HepG2 (cell line): Measurements from ENCODE around the gene PIGV. TPM values are rescaled to one million over a fixed set of nuclear protein-coding genes. Genes with fewer than 3 reads are reported as not detected.

ENCODE experiments used
- ATAC-seq: fragments of 200-7000 bp; cut with Tn5 transposase; 3 replicates; pipeline ENCODE4 v1.9.1; 2020; ENCODE audit warnings: mild to moderate bottlenecking, moderate library complexity
- BruUV-seq: library from RNA; stranded (reverse); fragments of 400-500 nt; replicated peaks from 2 replicates; lab custom pipeline; 2021; lab: Mats Ljungman, UMichigan
- CTCF ChIA-PET: fragments of 300-600 bp; formaldehyde crosslinking; extraction: SDS; loops from one replicate; lab custom pipeline; 2021; ENCODE audit warnings: low total read pairs, inconsistent platforms, low intra/inter-chr PET ratio; lab: Yijun Ruan, JAX
- POLR2A ChIA-PET: fragments of 350-600 bp; sonication (Branson Sonifier 250); formaldehyde crosslinking; loops from one replicate; lab custom pipeline; 2020; ENCODE audit warnings: antibody characterized with exemption, inconsistent platforms; lab: Yijun Ruan, JAX
- DNase-seq: peaks from one replicate; pipeline ENCODE4 v3.0.0-alpha.2; 2015; ENCODE audit warnings: low spot score
- FAIRE-seq: peaks from 3 replicates; lab custom pipeline; 2011; peaks lifted over from hg19 to GRCh38; lab: Jason Lieb, UNC
- H2AFZ ChIP-seq: one replicate; pipeline ENCODE4 v1.6.1; 2011; ENCODE audit warnings: low read length, inconsistent platforms
- H3K27ac ChIP-seq: fragments of 300-600 bp; 3 replicates; pipeline ENCODE4 v1.8.0; 2011; ENCODE audit warnings: mixed run types, mild to moderate bottlenecking, mixed read lengths, low read length, inconsistent platforms; ENCODE audit not compliant: insufficient read depth; ENCODE audit errors: extremely low read length
- H3K27me3 ChIP-seq, 2 experiments: fragments of 200-600 bp in 1 of 2; 2 replicates in 1 of 2; 3 replicates in 1 of 2; pipeline versions ENCODE4 v1.6.0 to v1.8.0; 2011; ENCODE audit warnings: low read length in 2 of 2, mild to moderate bottlenecking in 2 of 2, moderate library complexity in 2 of 2, inconsistent platforms in 1 of 2; ENCODE audit not compliant: insufficient read depth in 2 of 2, control insufficient read depth in 1 of 2
- H3K36me3 ChIP-seq, 2 experiments: fragments of 200-600 bp in 1 of 2; replicated peaks in 1 of 2; 2 replicates in 1 of 2; 3 replicates in 1 of 2; pipeline versions ENCODE4 v1.5.1 to v1.8.0; 2011; ENCODE audit warnings: low read length in 2 of 2, inconsistent platforms in 1 of 2; ENCODE audit not compliant: insufficient read depth in 2 of 2, control insufficient read depth in 1 of 2
- H3K4me1 ChIP-seq: 2 replicates; pipeline ENCODE4 v1.5.1; 2012; ENCODE audit warnings: low read length, inconsistent platforms; ENCODE audit not compliant: insufficient read depth
- H3K4me2 ChIP-seq: 2 replicates; pipeline ENCODE4 v1.6.0; 2011; ENCODE audit warnings: low read depth, low read length, inconsistent platforms
- H3K4me3 ChIP-seq, 3 experiments: fragments of 200-600 bp in 1 of 3; sonication (generic), shearing (Covaris generic) in 1 of 3; replicated peaks in 1 of 3; 2 replicates each; pipeline ENCODE4 v1.5.1; 2011 to 2016; ENCODE audit warnings: low read length in 3 of 3, inconsistent platforms in 2 of 3, low read depth in 2 of 3, mild to moderate bottlenecking in 2 of 3, control low read depth in 1 of 3, mixed read lengths in 1 of 3; ENCODE audit not compliant: insufficient read depth in 1 of 3
- H3K79me2 ChIP-seq: one replicate; pipeline ENCODE4 v1.6.1; 2011; ENCODE audit warnings: low read length, inconsistent platforms; ENCODE audit not compliant: insufficient read depth
- H3K9ac ChIP-seq: 2 replicates; pipeline ENCODE4 v1.6.0; 2011; ENCODE audit warnings: mild to moderate bottlenecking, low read depth, low read length, inconsistent platforms; ENCODE audit not compliant: insufficient read depth
- H3K9me3 ChIP-seq: 2 replicates; pipeline ENCODE4 v1.5.1; 2012; ENCODE audit warnings: mild to moderate bottlenecking, low read length
- H4K20me1 ChIP-seq: 2 replicates; pipeline ENCODE4 v1.6.0; 2011; ENCODE audit warnings: inconsistent platforms, mild to moderate bottlenecking, low read length, moderate library complexity; ENCODE audit not compliant: insufficient read depth
- BORCS8-MEF2B ChIP-seq: sonication (generic); formaldehyde crosslinking; IDR thresholded peaks from 2 replicates; pipeline ENCODE4 v1.8.0; 2022; ENCODE audit warnings: mild to moderate bottlenecking, missing genetic modification reagents
- KIAA2018 ChIP-seq: sonication (generic); formaldehyde crosslinking; IDR thresholded peaks from 2 replicates; pipeline ENCODE4 v1.5.0; 2020; ENCODE audit warnings: mild to moderate bottlenecking, missing genetic modification reagents, borderline replicate concordance
- KMT2B ChIP-seq: IDR thresholded peaks from 2 replicates; pipeline ENCODE4 v1.6.1; 2016; ENCODE audit warnings: missing genetic modification reagents, missing compliant biosample characterization
- NCOA1 ChIP-seq: sonication (generic); formaldehyde crosslinking; IDR thresholded peaks from 2 replicates; pipeline ENCODE4 v1.9.0; 2021; ENCODE audit warnings: missing genetic modification reagents
- RARA ChIP-seq: IDR thresholded peaks from 2 replicates; pipeline ENCODE4 v1.6.1; 2016; ENCODE audit warnings: missing genetic modification reagents, missing compliant biosample characterization
- RXRA ChIP-seq: sonication (generic); formaldehyde crosslinking; IDR thresholded peaks from 2 replicates; pipeline ENCODE4 v1.5.1; 2020; ENCODE audit warnings: missing genetic modification reagents
- THYN1 ChIP-seq: sonication (generic); formaldehyde crosslinking; IDR thresholded peaks from 2 replicates; pipeline ENCODE4 v1.8.1; 2023; ENCODE audit warnings: low read depth, mild to moderate bottlenecking, moderate library complexity, missing genetic modification reagents, borderline replicate concordance
- USF2 ChIP-seq, 2 experiments: sonication (generic) in 1 of 2; formaldehyde crosslinking in 1 of 2; IDR thresholded peaks; 2 replicates each; pipeline versions ENCODE4 v1.5.1 to v1.6.1; 2011 to 2020; ENCODE audit warnings: borderline replicate concordance in 1 of 2, low read depth in 1 of 2, low read length in 1 of 2, mild to moderate bottlenecking in 1 of 2, missing genetic modification reagents in 1 of 2, moderate library complexity in 1 of 2
- ZNF432 ChIP-seq: sonication (generic); formaldehyde crosslinking; IDR thresholded peaks from 2 replicates; pipeline ENCODE4 v1.5.0; 2020; ENCODE audit warnings: missing genetic modification reagents, mild to moderate bottlenecking, borderline replicate concordance
- ZNF605 ChIP-seq: sonication (generic); formaldehyde crosslinking; IDR thresholded peaks from 2 replicates; pipeline ENCODE4 v1.8.0; 2022; ENCODE audit warnings: mild to moderate bottlenecking, missing genetic modification reagents
- WGBS: methylation state at CpG from one replicate; pipeline ENCODE4 v1.1.6; 2017; ENCODE audit warnings: low lambda C conversion rate; 5-methylcytosine and 5-hydroxymethylcytosine counted together
- in situ Hi-C: cut with HindIII; loops from 2 replicates; pipeline ENCODE4 v1.10.0; 2017; ENCODE audit warnings: low pct_unique_long_range_greater_than_20kb; ENCODE audit not compliant: extremely low pct_ligation_motif_present
- intact Hi-C: fragments of 100-400 bp; cut with micrococcal nuclease; formaldehyde crosslinking; loops from one replicate; pipeline ENCODE4 v1.10.0; 2022; ENCODE audit not compliant: unreplicated experiment
- polyA plus RNA-seq, 8 experiments: library from polyadenylated mRNA; depleted of rRNA in 3 of 8; stranded (reverse) in 7 of 8; unstranded in 1 of 8; fragments of >200 nt; fragmentation: Illumina TruSeq in 4 of 8; extraction: Trizol in 4 of 8; gene quantifications; 2 replicates each; pipeline versions ENCODE4 v1.2.1 to v1.2.3, GENCODE V29; 2011 to 2016; ENCODE audit warnings: low read depth in 4 of 8, missing spikeins in 1 of 8, mixed read lengths in 1 of 8; ENCODE audit not compliant: insufficient read depth in 1 of 8
- total RNA-seq, 5 experiments: library from RNA; depleted of rRNA; stranded (reverse); fragments of >200 nt; fragmentation: Illumina TruSeq; extraction: Trizol; gene quantifications; 2 replicates each; pipeline ENCODE4 v1.2.3, GENCODE V29; 2016; ENCODE audit warnings: low read depth in 1 of 5

The PIGV gene
- total and polyA plus RNA-seq, 2 of the 13 experiments (the other 11 are each of a cell fraction or from before 2014, with no cell fraction given) = 13.5 to 22.7 TPM

- TF ChIP-seq KMT2B = no peak
Observed at GRCh38 chr1:26744075-26744959, 43.4 kb upstream of the PIGV start (continued).

- peaks cover 37% of the 10 kb centered on the region for H3K79me2 ChIP-seq
- no peak for DNase-seq
- no peak for FAIRE-seq
- peaks cover 3% of the 10 kb centered on the region; the same call in 1 of the 2 replicates for H3K4me1 ChIP-seq
- POLR2A ChIA-PET = no interaction called here
- no peak overlapping the region for H3K4me3 ChIP-seq
- BruUV-seq = no TSS peak
- H3K36me3 ChIP-seq = peaks cover 18 to 90% of the 10 kb centered on the region in 2 experiments
- no peaks in the 10 kb centered on the region for H3K27me3 ChIP-seq
- CTCF ChIA-PET = no interaction called here
- 0 out of 2 replicates have a peak, but pooled peaks cover 6% of the 10 kb centered on the region for H4K20me1 ChIP-seq
- H3K4me2 ChIP-seq = no peak overlapping the region
- ATAC-seq = no peak
- H3K9ac ChIP-seq = no peak overlapping the region
- H3K9me3 ChIP-seq = no peaks in the 10 kb centered on the region
- H3K27ac ChIP-seq = no peak overlapping the region
- intact Hi-C loops = no loop called here
- no peak overlapping the region for H2AFZ ChIP-seq
- in situ Hi-C loops = no loop called here
- WGBS = 94% methylated on average over 5 of the region's 5 CpGs
- TF ChIP-seq RXRA (CRISPR knock-in tag) = no peak
- no peak for TF ChIP-seq USF2 (IDR thresholded peaks at IDR 0.05; ENCODE audit: low read depth, low read length)
- no peak for TF ChIP-seq USF2 (CRISPR knock-in tag; IDR thresholded peaks at IDR 0.05; ENCODE audit: borderline replicate concordance)
- TF ChIP-seq RARA = no peak
- TF ChIP-seq ZNF605 (CRISPR knock-in tag) = no peak
- no peak for TF ChIP-seq THYN1
- TF ChIP-seq BORCS8-MEF2B = no peak
- TF ChIP-seq NCOA1 (CRISPR knock-in tag) = no peak
- TF ChIP-seq ZNF432 (CRISPR knock-in tag) = no peak
- TF ChIP-seq KIAA2018 = no peak
Observed at GRCh38 chr1:26745191-26745590, 42.6 kb upstream of the PIGV start.
